ENCODE results near the gene PTPN4. TPM values are rescaled to one million over a fixed set of nuclear protein-coding genes. Genes with fewer than 3 reads are reported as not detected.

PTPN4 gene
- total and polyA plus RNA-seq, 2 of the 8 experiments (the other 6 are each of a cell fraction or from before 2014, with no cell fraction given), result 28.5 to 105 TPM

GRCh38 chr2:119826370-119826961 lies 66.7 kb downstream of the PTPN4 start (continued):
- TF ChIP-seq, protein P1, sequence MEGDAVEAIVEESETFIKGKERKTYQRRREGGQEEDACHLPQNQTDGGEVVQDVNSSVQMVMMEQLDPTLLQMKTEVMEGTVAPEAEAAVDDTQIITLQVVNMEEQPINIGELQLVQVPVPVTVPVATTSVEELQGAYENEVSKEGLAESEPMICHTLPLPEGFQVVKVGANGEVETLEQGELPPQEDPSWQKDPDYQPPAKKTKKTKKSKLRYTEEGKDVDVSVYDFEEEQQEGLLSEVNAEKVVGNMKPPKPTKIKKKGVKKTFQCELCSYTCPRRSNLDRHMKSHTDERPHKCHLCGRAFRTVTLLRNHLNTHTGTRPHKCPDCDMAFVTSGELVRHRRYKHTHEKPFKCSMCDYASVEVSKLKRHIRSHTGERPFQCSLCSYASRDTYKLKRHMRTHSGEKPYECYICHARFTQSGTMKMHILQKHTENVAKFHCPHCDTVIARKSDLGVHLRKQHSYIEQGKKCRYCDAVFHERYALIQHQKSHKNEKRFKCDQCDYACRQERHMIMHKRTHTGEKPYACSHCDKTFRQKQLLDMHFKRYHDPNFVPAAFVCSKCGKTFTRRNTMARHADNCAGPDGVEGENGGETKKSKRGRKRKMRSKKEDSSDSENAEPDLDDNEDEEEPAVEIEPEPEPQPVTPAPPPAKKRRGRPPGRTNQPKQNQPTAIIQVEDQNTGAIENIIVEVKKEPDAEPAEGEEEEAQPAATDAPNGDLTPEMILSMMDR (IDR thresholded peaks at IDR 0.05; ENCODE audit: control extremely low read depth in 1 of 3, insufficient read depth in 1 of 3, low read depth in 1 of 3, low read length in 3 of 3), result peak; percentile 23 to 85 (median 62)
- TF ChIP-seq CHD7 (IDR thresholded peaks at IDR 0.05; ENCODE audit: insufficient replicate concordance, low read length) (peak; percentile 49), BACH1 (IDR thresholded peaks at IDR 0.05; ENCODE audit: low read length) (no peak), KDM4A (IDR thresholded peaks at IDR 0.05; ENCODE audit: low read depth, low read length, severe bottlenecking) (no peak), CEBPB (IDR thresholded peaks at IDR 0.05; ENCODE audit: low read depth, low read length) (no peak), TBP (IDR thresholded peaks at IDR 0.05; ENCODE audit: low read depth, low read length) (no peak), GABPA (IDR thresholded peaks at IDR 0.05; ENCODE audit: borderline replicate concordance, insufficient read depth, low read length) (no peak), CBX5 (IDR thresholded peaks at IDR 0.05; ENCODE audit: low read depth, low read length) (no peak)

Data from H1 (cell line).